ENCODE measurements around the gene TSPEAR. TPM values are rescaled to one million over a fixed set of nuclear protein-coding genes. Genes with fewer than 3 reads are reported as not detected.
A peak's percentile ranks its signal among the peaks of the same experiment; 100 is the strongest.

Gene TSPEAR
- total RNA-seq, 1 experiment from 2014 or later: not detected

GRCh38 chr21:44494418-44494817 lies 217.0 kb downstream of the TSPEAR start:
- DNase-seq (ENCODE audit: low spot score): no peak

- no peak for DNase-seq (ENCODE audit: low spot score)
Observed at GRCh38 chr21:44492567-44493385, 218.6 kb downstream of the TSPEAR start.

GRCh38 chr21:44490816-44491215 lies 220.6 kb downstream of the TSPEAR start:
- DNase-seq (ENCODE audit: low spot score): no peak

GRCh38 chr21:44490405-44490804 lies 221.0 kb downstream of the TSPEAR start:
- DNase-seq (ENCODE audit: low spot score): no peak

- DNase-seq (ENCODE audit: low spot score): no peak
Observed at GRCh38 chr21:44489962-44490361, 221.4 kb downstream of the TSPEAR start.

- peak; percentile 9 for DNase-seq (ENCODE audit: low spot score)
Observed at GRCh38 chr21:44487831-44488230, 223.5 kb downstream of the TSPEAR start.

- DNase-seq (ENCODE audit: low spot score): no peak
Observed at GRCh38 chr21:44486302-44486701, 225.1 kb downstream of the TSPEAR start.

GRCh38 chr21:44485796-44486195 lies 225.6 kb downstream of the TSPEAR start:
- no peak for DNase-seq (ENCODE audit: low spot score)

- no peak for DNase-seq (ENCODE audit: low spot score)
Observed at GRCh38 chr21:44485254-44485793, 226.0 kb downstream of the TSPEAR start.

GRCh38 chr21:44484498-44485253 lies 226.7 kb downstream of the TSPEAR start:
- no peak for DNase-seq (ENCODE audit: low spot score)

GRCh38 chr21:44483288-44484237 lies 227.8 kb downstream of the TSPEAR start:
- no peak for DNase-seq (ENCODE audit: low spot score)

- DNase-seq (ENCODE audit: low spot score): no peak
Observed at GRCh38 chr21:44482581-44483287, 228.6 kb downstream of the TSPEAR start.

- DNase-seq (ENCODE audit: low spot score): no peak
Observed at GRCh38 chr21:44480200-44481053, 230.9 kb downstream of the TSPEAR start.

GRCh38 chr21:44479556-44480199 lies 231.7 kb downstream of the TSPEAR start:
- peak; percentile 37 for DNase-seq (ENCODE audit: low spot score)

- DNase-seq (ENCODE audit: low spot score): no peak
Observed at GRCh38 chr21:44478801-44479167, 232.6 kb downstream of the TSPEAR start.

GRCh38 chr21:44478124-44478800 lies 233.1 kb downstream of the TSPEAR start:
- DNase-seq (ENCODE audit: low spot score): no peak

- no peak for DNase-seq (ENCODE audit: low spot score)
Observed at GRCh38 chr21:44477712-44478111, 233.7 kb downstream of the TSPEAR start.

GRCh38 chr21:44477131-44477530 lies 234.2 kb downstream of the TSPEAR start:
- DNase-seq (ENCODE audit: low spot score): no peak

Measured in HT-29 (cell line).